SK-N-DZ (cell line): Measurements from ENCODE around the gene IL20.
"Not testable (repeated sequence)": the region's sequence is repeated elsewhere in the genome, so short reads cannot be mapped to it uniquely, and the experiment has no call there.

Experiments used
- DNase-seq: peaks from one replicate; pipeline ENCODE4 v3.0.0-alpha.2; 2015; ENCODE audit warnings: low spot score

IL20 gene

DNA sequence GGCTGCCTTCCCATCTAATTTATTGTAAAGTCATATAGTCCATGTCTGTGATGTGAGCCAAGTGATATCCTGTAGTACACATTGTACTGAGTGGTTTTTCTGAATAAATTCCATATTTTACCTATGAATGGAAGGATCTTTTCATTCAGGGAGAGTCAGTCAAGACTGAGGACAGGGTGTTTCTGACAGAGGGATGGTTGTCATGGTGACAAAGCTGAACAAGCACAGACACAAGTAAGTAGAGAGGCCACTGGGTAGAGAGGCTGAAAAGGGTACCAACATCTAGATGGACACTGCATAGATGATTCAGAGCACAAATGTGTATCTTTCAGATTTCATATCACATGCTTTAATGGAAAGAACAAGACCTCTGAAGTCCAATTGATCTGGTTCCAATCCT, 22.6 kb upstream of the IL20 start:
- no peak for DNase-seq

DNA sequence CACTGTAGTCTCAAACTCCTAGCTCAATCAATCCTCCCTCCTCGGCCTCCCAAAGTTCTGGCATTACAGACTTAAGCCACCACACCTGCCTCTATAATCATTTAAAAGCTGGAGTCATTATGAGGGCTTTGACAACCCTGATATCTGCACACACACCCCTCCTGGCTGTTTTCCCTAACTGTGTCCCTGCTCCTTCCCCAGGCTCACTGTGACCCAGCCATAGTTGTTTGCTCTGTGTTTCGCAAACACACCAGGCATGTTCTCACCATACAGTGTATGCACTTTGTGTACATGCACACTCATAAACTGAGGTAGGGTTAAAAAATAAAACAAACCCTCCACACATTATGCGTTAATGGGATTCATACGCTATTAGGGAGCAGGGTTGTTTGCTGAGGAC, 21.8 kb upstream of the IL20 start:
- no peak for DNase-seq

DNA sequence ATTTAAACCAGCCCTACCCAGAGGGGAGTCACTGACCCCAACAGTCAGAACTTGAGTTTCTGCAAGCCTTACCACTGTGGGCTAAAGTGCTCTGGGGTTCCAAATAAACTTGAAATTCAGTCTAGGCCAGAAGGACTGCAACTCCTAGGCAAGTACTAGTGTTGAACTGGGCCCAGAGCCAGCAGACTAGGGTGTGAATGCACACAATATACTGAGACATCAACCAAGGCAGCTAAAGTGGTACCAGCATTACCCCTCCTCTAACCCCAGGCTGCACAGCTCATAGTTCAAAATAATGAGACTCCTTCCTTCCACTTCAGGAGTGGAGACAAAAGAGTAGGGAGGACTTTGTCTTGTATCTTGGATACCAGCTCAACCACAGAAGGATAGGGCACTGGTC, 18.9 kb upstream of the IL20 start:
- DNase-seq = no peak

DNA sequence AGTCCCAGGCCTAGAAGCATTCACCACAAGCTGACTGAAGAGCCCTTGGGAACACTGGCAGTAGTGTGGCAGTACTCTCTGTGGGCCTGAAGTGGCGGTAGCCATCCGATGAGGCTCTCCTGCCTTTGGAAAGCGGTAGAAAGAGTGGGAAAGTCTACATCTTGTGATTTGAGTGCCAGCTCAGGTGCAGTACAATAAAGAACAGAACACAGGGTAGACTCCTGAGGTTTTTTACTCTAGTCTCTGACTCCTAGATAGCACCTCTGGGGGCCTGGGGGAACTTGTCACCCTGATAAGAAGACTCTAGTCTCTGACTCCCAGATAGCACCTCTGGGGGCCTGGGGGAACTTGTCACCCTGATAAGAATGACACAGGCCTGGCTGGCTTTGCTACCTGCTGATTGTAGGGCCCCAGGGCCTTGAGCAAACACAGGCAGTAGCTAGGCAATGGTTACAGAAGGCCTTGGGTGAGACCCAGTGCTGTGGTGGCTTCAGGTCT, 18.0 kb upstream of the IL20 start:
- DNase-seq = no peak

DNA sequence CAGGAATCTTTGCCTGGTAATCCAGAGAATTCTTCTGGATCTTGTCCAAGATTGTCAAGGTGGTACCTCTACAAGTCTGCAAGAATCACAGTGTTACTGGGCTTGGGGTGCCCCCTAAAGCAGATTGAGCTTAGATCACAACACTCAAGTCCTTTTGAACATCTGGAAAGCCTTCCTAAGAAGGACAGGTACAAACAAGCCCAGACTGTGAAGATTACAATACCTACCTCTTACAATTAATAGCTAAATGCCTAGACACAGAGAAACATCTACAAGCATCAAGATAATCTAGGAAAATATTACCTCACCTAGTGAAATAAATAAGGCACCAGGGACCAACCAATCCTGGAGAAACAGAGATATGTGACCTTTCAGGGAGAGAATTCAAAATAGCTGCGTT, 17.5 kb upstream of the IL20 start:
- no peak for DNase-seq

DNA sequence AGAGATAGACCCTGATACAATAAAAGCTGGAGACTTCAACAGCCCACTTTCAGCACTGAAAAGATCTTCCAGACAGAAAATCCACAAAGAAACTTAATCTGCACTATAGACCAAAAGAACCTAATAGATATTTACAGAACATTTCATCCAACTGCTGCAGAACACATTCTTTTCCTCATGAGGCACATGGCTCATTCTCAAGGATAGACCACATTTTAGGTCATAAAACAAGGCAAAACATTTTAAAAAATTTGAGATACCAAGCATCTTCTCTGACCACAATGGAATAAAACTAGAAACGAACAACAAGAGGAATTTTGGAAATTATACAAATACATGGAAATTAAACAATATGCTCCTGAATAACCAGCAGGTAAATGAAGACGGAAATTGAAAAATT, 15.0 kb upstream of the IL20 start:
- DNase-seq = no peak

DNA sequence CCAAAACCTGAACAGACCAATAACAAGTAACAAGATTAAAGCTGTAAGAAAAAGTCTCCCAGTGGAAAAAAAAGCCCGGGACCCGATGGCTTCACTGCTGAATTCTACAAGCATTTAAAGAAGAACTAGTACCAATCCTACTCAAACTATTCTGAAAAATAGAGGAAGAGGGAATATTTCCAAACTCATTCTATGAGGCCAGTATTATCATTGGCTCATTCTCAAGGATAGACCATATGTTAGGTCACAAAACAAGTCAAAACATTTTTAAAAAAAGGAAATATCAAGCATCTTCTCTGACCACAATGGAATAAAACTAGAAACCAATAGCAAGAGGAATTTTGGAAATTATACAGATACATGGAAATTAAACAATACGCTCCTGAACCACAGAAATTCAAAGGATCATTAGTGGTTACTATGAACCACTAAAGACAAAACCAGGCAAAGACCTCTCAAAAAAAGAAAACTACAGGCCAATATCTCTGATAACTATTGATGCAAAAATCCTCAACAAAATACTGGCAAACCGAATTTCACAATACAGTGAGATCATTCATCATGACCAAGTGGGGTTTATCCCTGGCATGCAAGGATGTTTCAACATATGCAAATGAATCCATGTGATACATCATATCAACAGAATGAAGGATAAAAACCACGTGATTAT, 13.9 kb upstream of the IL20 start:
- DNase-seq = no peak

DNA sequence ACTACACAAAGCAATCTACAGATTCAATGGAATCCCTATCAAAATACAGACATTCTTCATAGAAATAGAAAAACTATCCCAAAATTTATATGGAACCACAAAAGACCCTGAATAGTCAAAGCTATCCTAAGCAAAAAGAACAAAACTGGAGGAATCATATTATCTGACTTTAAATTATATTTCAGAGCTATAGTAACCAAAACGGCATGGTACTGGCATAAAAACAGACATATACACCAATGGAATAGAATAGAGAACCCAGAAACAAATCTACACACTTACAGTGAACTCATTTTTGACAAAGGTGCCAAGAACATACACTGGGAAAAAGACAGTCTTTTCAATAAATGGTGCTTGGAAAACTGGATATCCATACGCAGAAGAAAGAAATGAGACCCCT, 12.8 kb upstream of the IL20 start:
- DNase-seq = not testable (repeated sequence)

DNA sequence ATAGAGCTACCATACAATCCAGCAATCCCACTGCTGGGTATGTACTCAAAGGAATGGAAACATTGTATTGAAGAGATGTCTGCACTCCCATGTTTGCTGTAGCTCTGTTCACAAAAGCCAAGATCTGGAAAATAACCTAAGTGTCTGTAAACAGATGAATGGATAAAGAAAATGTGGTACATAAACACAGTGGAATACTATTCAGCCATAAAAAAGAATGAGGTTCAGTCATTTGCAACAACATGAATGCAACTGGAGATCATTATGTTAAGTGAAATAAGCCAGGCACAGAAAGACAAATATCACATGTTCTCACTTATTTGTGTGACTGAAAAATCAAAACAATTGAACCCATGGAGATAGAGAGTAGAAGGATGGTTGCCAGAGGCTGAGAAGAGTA, 11.7 kb upstream of the IL20 start:
- DNase-seq = not testable (repeated sequence)

DNA sequence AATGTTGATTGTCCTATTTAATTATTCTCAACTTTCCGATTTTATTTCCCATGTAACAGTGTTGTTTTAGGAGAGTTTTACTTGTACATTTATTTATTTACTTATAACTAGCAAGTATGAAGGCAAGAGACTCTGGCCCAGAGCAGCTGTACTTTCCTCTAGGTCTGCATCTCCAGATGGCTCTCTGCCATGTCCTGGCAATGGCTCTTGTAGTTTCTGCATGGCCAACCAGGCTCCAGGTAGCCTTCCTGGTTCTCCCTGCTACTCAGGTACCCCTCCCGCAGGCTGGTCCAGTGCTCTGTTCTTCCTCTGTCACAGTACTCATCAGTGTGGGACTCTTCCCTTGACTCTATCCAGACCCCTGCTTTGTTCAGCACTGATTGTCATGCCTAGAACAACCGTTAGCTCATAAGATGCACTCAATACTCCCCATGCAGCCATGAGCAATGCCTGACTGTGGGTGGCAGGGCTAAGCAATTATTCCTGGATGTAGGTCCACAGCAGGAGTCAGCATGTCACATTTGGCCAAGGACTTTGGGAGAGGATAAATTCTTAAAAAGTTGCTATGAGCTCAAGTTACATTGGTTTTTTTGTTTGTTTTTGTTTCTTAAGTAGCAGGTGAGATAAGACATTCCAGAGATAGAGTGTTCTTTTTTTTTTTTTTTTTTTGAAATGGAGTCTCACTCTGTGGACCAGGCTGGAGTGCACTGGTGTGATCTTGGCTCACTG, 10.9 kb upstream of the IL20 start:
- no peak for DNase-seq

DNA sequence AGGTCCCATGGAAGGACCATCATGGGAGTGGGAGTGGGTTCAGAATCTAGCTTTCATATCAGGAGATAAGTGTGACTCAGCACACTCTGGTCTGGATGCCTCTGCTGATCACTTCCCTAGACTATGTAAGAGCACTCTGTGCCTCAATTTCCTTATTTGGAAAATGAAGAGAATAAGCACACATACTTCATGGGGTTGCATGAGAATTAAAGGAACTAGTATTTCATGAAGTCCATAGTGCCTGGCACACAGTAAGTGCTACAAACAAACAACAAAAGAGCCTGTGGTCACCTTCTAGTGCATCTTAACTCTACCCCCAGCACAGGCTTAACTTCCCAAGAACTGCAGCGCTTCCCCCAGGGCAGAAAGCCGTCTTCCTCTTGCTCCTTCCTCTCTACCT, 9.6 kb upstream of the IL20 start:
- no peak for DNase-seq

DNA sequence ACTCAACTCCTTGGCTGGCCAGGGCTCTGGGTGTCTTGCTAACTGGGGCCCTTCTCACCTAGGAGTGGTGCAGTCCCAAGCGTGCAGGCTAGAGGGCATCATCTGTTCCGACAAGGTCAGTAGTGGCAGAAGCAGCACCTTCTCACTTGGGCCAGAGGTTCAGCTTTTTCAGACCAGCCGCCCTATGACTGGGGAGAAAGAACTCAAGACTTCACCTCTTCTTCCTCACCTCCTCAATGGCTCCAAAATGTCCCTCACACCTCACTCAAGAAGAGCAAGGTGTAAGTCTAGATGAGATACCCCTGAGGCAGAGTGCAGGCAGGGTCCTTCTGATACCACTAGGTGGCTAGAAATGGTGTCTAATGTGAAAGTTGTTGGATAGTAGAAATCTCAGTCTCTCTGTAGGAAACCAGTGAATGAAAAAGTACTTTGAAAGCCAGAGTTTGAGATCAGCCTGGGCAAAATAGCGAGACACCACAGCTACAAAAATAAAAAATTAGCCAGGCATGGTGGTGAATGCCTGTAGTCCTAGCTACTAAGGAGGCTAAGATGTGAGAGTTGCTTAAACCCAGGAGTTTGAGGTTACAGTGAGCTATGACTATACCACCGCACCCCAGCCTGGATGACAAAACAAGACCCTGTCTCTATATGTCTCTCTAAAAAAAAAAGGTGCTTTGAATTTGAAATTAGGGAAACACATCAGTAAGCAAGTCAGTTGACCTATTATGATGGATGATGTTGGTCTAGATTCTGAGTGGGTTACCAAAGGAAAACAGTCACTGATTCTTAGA, 8.6 kb upstream of the IL20 start:
- no peak for DNase-seq

DNA sequence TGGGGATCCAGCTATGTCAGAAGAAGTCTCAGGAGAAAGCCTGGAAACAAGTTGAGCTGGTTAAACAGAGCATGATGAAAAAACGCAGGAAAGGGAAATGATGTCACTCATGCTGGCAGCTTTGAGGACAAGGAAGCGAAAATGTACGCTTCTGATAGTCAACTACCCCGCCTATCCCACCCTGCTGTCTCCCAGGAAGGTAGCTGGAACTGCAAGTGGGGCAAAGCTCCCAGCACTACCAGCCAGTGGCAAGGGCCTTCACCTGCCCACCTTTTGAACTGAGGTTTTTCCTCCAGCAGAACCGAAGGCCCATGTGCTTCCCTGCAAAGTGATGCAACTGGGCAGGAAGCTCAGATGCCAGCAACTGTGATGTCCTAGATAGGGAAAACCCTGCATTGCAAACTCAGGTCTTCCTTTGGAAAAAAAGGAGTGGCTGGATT, 6.3 kb upstream of the IL20 start:
- no peak for DNase-seq

DNA sequence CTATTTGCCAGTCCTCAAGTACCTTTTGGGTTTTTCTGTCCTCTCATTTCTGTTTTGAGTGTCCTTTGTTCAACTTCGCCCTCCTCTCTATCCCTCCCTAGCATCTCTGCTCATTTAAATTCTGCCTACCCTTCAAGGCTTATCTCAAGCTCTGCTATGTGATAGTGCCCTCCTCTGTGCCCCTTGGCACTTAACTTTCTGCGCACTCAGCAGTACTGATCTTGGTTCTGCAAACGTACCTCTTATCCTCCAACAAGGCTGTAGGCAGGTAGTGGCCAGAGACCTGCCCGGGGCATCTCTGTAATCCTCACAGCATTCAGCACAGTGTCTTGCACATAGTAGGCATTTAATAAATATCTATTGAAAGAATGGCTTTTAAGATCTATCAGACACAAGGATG, 5.3 kb upstream of the IL20 start:
- no peak for DNase-seq

DNA sequence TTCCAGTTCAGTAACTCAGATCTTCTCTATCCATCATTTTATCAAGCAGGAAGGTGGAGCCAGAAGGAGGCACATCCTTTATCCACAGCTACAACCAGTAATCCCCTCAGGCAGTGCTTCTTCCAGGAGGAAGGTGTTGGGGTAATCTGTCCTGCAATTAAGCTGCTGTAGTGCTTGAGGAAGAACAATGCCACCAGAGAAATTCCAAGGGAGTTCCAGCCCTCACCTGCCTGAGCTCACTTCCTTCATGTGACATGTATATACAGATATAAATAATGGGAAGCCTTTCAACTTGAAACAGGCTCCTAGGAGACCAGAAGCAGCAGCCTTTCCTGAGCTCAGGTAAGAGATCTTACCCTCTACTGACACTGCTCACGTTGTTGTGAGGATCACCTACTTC, 2.2 kb upstream of the IL20 start:
- DNase-seq = no peak

DNA sequence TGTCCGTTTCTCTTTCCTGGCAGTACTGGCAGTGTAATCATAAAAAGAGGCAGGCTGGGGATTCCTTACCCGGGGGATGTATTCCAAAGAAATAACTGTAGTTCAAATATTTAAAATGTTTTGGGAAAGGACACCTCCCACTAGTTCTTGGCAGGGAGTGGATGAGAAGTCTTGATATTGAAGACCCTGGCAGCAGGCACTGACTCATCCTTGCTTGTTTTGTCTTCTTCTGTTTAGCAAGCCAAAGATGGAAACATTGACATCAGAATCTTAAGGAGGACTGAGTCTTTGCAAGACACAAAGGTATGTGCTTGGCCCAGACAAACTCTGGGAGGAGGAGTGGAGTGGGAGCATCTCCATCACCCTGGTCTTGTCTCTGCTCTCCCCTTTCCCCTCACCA, 639 bp downstream of the IL20 start:
- DNase-seq = no peak

DNA sequence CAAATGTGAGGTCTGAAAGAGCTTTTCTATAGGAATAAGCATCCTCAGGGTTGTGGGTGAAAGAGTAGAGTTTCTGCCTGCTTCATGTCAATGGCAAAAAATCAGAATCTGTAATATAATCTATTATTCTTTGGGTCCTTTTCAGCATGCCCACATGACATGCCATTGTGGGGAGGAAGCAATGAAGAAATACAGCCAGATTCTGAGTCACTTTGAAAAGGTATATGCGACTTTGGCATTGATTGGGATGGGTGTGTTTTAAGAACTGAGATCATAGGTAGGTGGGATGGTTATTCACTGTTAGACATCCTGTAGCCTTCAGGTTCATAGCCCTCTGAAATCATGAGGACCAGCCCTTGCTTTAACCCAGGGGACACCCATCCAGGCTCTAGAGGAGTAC, 1.8 kb downstream of the IL20 start:
- DNase-seq = no peak

DNA sequence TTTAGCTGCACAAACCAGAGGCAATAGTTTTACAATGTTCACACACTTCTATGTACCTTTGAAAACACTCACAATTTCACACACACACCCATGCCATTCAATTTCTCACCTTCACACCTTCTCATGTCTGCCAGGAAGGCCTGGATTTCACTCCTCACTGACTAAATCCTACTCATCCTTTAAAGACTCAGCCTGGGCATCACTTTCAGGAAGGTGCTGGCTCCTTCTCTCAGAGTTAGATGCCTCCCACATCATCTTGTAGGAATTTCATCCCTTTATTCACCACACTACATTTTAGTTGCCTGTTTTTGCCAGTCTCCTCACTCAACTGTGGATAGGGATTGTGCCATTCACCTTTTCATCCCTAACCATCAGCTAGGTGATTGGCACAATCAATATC, 2.3 kb downstream of the IL20 start:
- no peak for DNase-seq

DNA sequence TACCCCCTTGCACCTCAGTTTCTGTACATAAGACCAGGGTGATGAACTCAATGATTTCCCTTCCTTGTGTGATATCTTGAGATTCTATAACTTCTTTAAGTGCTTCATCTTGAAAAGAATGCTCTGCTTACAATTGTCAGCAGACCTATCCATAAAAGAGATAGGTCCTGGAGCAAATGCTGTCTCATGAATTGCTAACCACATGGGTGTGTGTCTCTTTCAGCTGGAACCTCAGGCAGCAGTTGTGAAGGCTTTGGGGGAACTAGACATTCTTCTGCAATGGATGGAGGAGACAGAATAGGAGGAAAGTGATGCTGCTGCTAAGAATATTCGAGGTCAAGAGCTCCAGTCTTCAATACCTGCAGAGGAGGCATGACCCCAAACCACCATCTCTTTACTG, 2.8 kb downstream of the IL20 start:
- DNase-seq = no peak

DNA sequence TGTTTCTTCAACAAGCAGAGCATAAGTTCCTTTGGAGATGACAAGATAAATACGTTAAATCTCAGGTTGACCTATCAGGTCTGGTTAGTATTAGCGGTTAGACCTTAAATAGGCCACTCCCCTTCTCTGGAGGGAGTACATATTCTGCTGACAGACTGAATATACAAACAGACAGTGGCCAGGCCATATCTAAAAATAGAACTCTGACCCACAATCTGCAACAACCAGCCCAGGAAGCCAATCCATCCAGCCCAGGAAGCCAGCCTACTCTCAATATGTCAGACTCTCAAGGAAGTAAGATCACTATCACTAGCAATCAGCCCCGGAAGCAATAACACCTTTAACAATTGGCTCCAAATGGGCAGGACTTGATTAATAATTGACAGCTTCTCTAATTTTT, 6.7 kb downstream of the IL20 start:
- no peak for DNase-seq

DNA sequence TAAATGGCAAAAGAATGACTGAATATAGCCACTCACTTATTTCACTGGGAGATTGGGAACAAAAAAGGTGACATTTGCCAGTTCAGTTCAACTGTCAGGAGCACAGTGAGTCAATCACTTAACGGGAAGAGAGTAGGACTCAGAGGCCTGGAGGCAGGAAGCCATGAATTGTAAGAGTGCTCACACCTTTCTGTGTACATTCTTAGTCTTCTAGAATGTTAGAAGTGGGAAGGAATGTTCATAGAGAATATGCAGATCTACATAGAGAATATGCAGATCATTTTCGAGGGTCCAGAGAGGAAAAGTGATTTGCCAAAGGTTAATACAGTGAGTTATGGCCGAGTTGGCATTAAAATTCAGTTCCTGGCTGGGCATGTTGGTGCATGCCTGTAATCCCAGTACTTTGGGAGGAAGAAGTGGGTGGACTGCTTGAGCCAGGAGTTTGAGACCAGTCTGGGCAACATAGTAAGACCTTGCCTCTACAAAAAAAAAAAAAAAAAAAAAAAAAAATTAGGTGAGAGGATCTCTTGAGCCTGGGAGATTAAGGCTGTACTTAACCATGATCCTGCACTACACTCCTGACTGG, 8.3 kb downstream of the IL20 start:
- no peak for DNase-seq

DNA sequence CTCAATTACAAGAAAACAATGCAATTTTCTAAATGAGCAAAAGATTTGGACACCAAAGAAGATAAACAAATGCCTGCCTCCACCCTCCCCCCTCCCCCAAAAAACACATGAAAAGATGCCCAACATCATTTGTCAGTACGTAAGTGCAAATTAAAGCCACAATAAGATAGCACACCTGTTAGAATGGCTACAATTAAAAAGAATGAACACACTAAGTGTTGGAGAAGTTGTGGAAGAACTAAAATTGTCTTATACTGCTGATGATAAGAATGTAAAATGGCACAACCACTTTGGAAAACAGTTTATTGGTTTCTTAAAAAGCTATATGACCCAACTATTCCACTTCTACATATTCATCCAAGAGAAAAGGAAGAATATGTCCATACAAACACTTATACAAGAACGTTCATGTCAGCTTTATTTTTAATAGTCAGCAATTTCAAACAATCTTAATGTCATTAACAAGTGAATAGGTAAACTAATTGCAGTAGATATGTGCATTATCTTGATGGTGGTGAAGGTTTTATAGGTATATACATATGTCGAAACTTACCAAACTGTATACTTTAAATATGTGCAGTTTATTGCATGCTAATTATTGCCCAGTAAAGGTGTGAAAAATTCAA, 10.4 kb downstream of the IL20 start:
- no peak for DNase-seq
